H1 (cell line): Measurements from ENCODE around the gene GPX4. TPM values are rescaled to one million over a fixed set of nuclear protein-coding genes. Genes with fewer than 3 reads are reported as not detected.

Experiments used
- CTCF ChIA-PET: fragments of 300-600 bp; sonication (Branson Sonifier 250); formaldehyde crosslinking; loops from one replicate; lab custom pipeline; 2021; ENCODE audit not compliant: partially characterized antibody; lab: Charles Lee
- POLR2A ChIA-PET: fragments of 300-600 bp; sonication (Branson Sonifier 250); formaldehyde crosslinking; loops from one replicate; lab custom pipeline; 2021; ENCODE audit warnings: inconsistent platforms; ENCODE audit not compliant: partially characterized antibody; lab: Charles Lee
- DNase-seq, 2 experiments: peaks; one replicate each; pipeline versions ENCODE4 v3.0.0 to v3.0.0-alpha.2; 2010 to 2022; ENCODE audit warnings: low spot score in 2 of 2, low read depth in 1 of 2, mixed read lengths in 1 of 2
- FAIRE-seq: peaks from 2 replicates; lab custom pipeline; 2011; peaks lifted over from hg19 to GRCh38; lab: Jason Lieb, UNC
- H2AFZ ChIP-seq: 2 replicates; pipeline ENCODE4 v1.8.1; 2012; ENCODE audit warnings: low read length, inconsistent platforms
- H2AK5ac ChIP-seq: 2 replicates; pipeline ENCODE4 v1.6.1; 2013; ENCODE audit warnings: low read depth, low read length
- H2BK120ac ChIP-seq: replicated peaks from 2 replicates; pipeline ENCODE3; 2013; ENCODE audit warnings: low read depth, low read length, inconsistent platforms
- H2BK12ac ChIP-seq: 2 replicates; pipeline ENCODE4 v1.6.1; 2013; ENCODE audit warnings: low read depth, low read length
- H2BK15ac ChIP-seq: 2 replicates; pipeline ENCODE4 v1.6.1; 2013; ENCODE audit warnings: low read length
- H2BK20ac ChIP-seq: 2 replicates; pipeline ENCODE4 v1.6.1; 2013; ENCODE audit warnings: low read length
- H2BK5ac ChIP-seq: 2 replicates; pipeline ENCODE4 v1.6.1; 2013; ENCODE audit warnings: low read depth, low read length
- H3K14ac ChIP-seq: 2 replicates; pipeline ENCODE4 v1.6.1; 2013; ENCODE audit warnings: inconsistent platforms; ENCODE audit not compliant: insufficient read length
- H3K18ac ChIP-seq: 2 replicates; pipeline ENCODE4 v1.6.1; 2013; ENCODE audit warnings: low read length; ENCODE audit errors: extremely low read depth
- H3K23ac ChIP-seq: 2 replicates; pipeline ENCODE4 v1.6.1; 2013; ENCODE audit warnings: inconsistent platforms; ENCODE audit not compliant: insufficient read length
- H3K23me2 ChIP-seq: 2 replicates; pipeline ENCODE4 v1.6.1; 2013; ENCODE audit warnings: low read depth, low read length
- H3K27ac ChIP-seq: 2 replicates; pipeline ENCODE4 v1.6.1; 2011; ENCODE audit warnings: low read depth, low read length, inconsistent platforms
- H3K27me3 ChIP-seq, 4 experiments: replicated peaks in 1 of 4; 1 replicate in 1 of 4; 2 replicates in 3 of 4; pipeline versions ENCODE4 v1.6.1 to v1.8.1; 2011 to 2013; ENCODE audit warnings: low read length in 3 of 4, mild to moderate bottlenecking in 3 of 4, inconsistent platforms in 2 of 4, mixed read lengths in 2 of 4, moderate library complexity in 1 of 4; ENCODE audit not compliant: control insufficient read depth in 3 of 4, insufficient read depth in 3 of 4; ENCODE audit errors: extremely low read depth in 1 of 4
- H3K36me3 ChIP-seq, 4 experiments: 2 replicates each; pipeline versions ENCODE4 v1.6.1 to v1.8.1; 2011 to 2013; ENCODE audit warnings: mild to moderate bottlenecking in 4 of 4, low read length in 3 of 4, moderate library complexity in 2 of 4, control low read depth in 1 of 4, inconsistent platforms in 1 of 4; ENCODE audit not compliant: insufficient read depth in 4 of 4, control insufficient read depth in 2 of 4
- H3K4ac ChIP-seq: replicated peaks from 2 replicates; pipeline ENCODE3; 2013; ENCODE audit warnings: low read length, low read depth, mixed read lengths, inconsistent platforms; ENCODE audit not compliant: insufficient read length
- H3K4me1 ChIP-seq, 4 experiments: replicated peaks in 1 of 4; 1 replicate in 1 of 4; 2 replicates in 3 of 4; pipeline versions ENCODE4 v1.6.1 to v1.8.1; 2011 to 2013; ENCODE audit warnings: low read length in 3 of 4, inconsistent platforms in 2 of 4, mixed read lengths in 1 of 4; ENCODE audit not compliant: insufficient read depth in 4 of 4, control insufficient read depth in 3 of 4
- H3K4me2 ChIP-seq, 2 experiments: 2 replicates each; pipeline versions ENCODE4 v1.6.1 to v1.8.1; 2011 to 2013; ENCODE audit warnings: low read depth in 2 of 2, low read length in 2 of 2, control low read depth in 1 of 2, inconsistent platforms in 1 of 2, mild to moderate bottlenecking in 1 of 2; ENCODE audit not compliant: insufficient read depth in 1 of 2
- H3K4me3 ChIP-seq, 4 experiments: fragments of 200-600, 300-600 bp in 1 of 4; sonication (generic), shearing (Covaris generic), sonication (Bioruptor Twin) in 1 of 4; 2 replicates each; pipeline versions ENCODE4 v1.5.1 to v1.8.1; 2011 to 2016; ENCODE audit warnings: low read length in 4 of 4, low read depth in 3 of 4, control low read depth in 2 of 4, inconsistent platforms in 2 of 4, mild to moderate bottlenecking in 2 of 4, mixed read lengths in 1 of 4, moderate library complexity in 1 of 4; ENCODE audit not compliant: insufficient read depth in 2 of 4; ENCODE audit errors: extremely low read depth in 1 of 4
- H3K56ac ChIP-seq: replicated peaks from 2 replicates; pipeline ENCODE3; 2013; ENCODE audit warnings: low read depth, mild to moderate bottlenecking, mixed read lengths, low read length, inconsistent platforms; ENCODE audit not compliant: insufficient read length
- H3K79me1 ChIP-seq: 2 replicates; pipeline ENCODE4 v1.6.1; 2013; ENCODE audit warnings: low read depth, low read length, control low read depth
- H3K79me2 ChIP-seq, 2 experiments: 2 replicates each; pipeline versions ENCODE4 v1.6.1 to v1.8.1; 2012 to 2013; ENCODE audit warnings: low read length in 2 of 2, mild to moderate bottlenecking in 2 of 2, inconsistent platforms in 1 of 2; ENCODE audit not compliant: insufficient read depth in 2 of 2, control insufficient read depth in 1 of 2
- H3K9ac ChIP-seq, 4 experiments: replicated peaks in 1 of 4; 1 replicate in 1 of 4; 2 replicates in 3 of 4; pipeline versions ENCODE4 v1.6.1 to v1.8.1; 2011 to 2013; ENCODE audit warnings: low read depth in 3 of 4, low read length in 3 of 4, control low read depth in 2 of 4, mild to moderate bottlenecking in 2 of 4, moderate library complexity in 2 of 4, inconsistent platforms in 1 of 4; ENCODE audit errors: extremely low read depth in 1 of 4
- H3K9me3 ChIP-seq, 2 experiments: 2 replicates each; pipeline versions ENCODE4 v1.6.1 to v1.8.1; 2012 to 2013; ENCODE audit warnings: mild to moderate bottlenecking in 2 of 2, moderate library complexity in 2 of 2, control low read depth in 1 of 2, inconsistent platforms in 1 of 2, low read depth in 1 of 2, low read length in 1 of 2, mixed read lengths in 1 of 2; ENCODE audit not compliant: insufficient read depth in 2 of 2
- H4K20me1 ChIP-seq, 2 experiments: replicated peaks in 1 of 2; 2 replicates each; pipeline versions ENCODE3 to v1.8.1; 2011 to 2013; ENCODE audit warnings: inconsistent platforms in 2 of 2, low read length in 2 of 2, mild to moderate bottlenecking in 1 of 2; ENCODE audit not compliant: insufficient read depth in 2 of 2, control insufficient read depth in 1 of 2
- H4K5ac ChIP-seq: 2 replicates; pipeline ENCODE4 v1.6.1; 2013; ENCODE audit warnings: low read length, low read depth, mixed read lengths, inconsistent platforms; ENCODE audit not compliant: insufficient read length
- H4K8ac ChIP-seq: 2 replicates; pipeline ENCODE4 v1.8.0; 2013; ENCODE audit warnings: mild to moderate bottlenecking, moderate library complexity, low read length, inconsistent platforms; ENCODE audit not compliant: insufficient read depth; ENCODE audit errors: extremely low read depth
- H4K91ac ChIP-seq: replicated peaks from 2 replicates; pipeline ENCODE3; 2013; ENCODE audit warnings: low read length, mixed read lengths, inconsistent platforms; ENCODE audit not compliant: insufficient read length
- CREB1 ChIP-seq: IDR thresholded peaks from 2 replicates; pipeline ENCODE4 v1.6.1; 2012; ENCODE audit warnings: inconsistent platforms
- KDM4A ChIP-seq: IDR thresholded peaks from one replicate; pipeline ENCODE4 v1.7.1; 2012; ENCODE audit warnings: low read depth, mild to moderate bottlenecking, moderate library complexity, low read length, inconsistent platforms; ENCODE audit not compliant: severe bottlenecking
- KDM5A ChIP-seq: fragments of 200-600 bp; IDR thresholded peaks from 2 replicates; pipeline ENCODE4 v1.7.1; 2012; ENCODE audit warnings: mild to moderate bottlenecking, low read length, inconsistent platforms, mixed read lengths
- RNF2 ChIP-seq: fragments of 200-900, 300-1000 bp; sonication (generic); IDR thresholded peaks from 2 replicates; pipeline ENCODE4 v1.7.1; 2016; ENCODE audit warnings: borderline replicate concordance, low read depth, mild to moderate bottlenecking, antibody characterized with exemption, low read length; ENCODE audit not compliant: poor library complexity, severe bottlenecking; ENCODE audit errors: missing control alignments
- SP2 ChIP-seq: IDR thresholded peaks from 2 replicates; pipeline ENCODE4 v1.6.1; 2012; ENCODE audit warnings: mild to moderate bottlenecking, low read length, inconsistent platforms
- SRF ChIP-seq: IDR thresholded peaks from 2 replicates; pipeline ENCODE4 v1.6.1; 2011; ENCODE audit warnings: mild to moderate bottlenecking, low read depth, low read length, moderate library complexity
- TBP ChIP-seq: IDR thresholded peaks from 2 replicates; pipeline ENCODE4 v1.6.1; 2011; ENCODE audit warnings: low read depth, low read length, improper control_type of control experiment
- ZNF274 ChIP-seq: IDR thresholded peaks from 2 replicates; pipeline ENCODE4 v1.7.0; 2012; ENCODE audit warnings: low read length, borderline replicate concordance; ENCODE audit errors: extremely low read depth
- WGBS, 2 experiments: shearing (Covaris generic) in 1 of 2; methylation state at CpG; one replicate each; pipeline versions ENCODE4 v1.1.6 to v1.1.7; 2013 to 2015; ENCODE audit warnings: low lambda C conversion rate in 2 of 2, mixed read lengths in 2 of 2, inconsistent platforms in 1 of 2, low coverage in 1 of 2, missing lambda C conversion rate in 1 of 2; ENCODE audit not compliant: insufficient replicate concordance in 2 of 2, insufficient coverage in 1 of 2, insufficient read length in 1 of 2; ENCODE audit errors: extremely low coverage in 1 of 2, missing lambda C conversion rate in 1 of 2; 5-methylcytosine and 5-hydroxymethylcytosine counted together
- polyA plus RNA-seq, 7 experiments: library from polyadenylated mRNA; depleted of rRNA in 3 of 7; stranded (reverse) in 5 of 7; unstranded in 2 of 7; fragments of >200 nt in 5 of 7; fragments of 200-250 nt in 2 of 7; gene quantifications; 1 replicate in 5 of 7; 2 replicates in 1 of 7; 4 replicates in 1 of 7; pipeline versions ENCODE4 v1.2.1 to v1.2.3, GENCODE V29; 2011 to 2013; ENCODE audit warnings: missing spikeins in 2 of 7, mixed read lengths in 2 of 7
- total RNA-seq: library from RNA; stranded (reverse); fragmentation: NEBNext Ultra II Directional; extraction: Animal tissue kit (Norgen Biotek cat#: 25700); gene quantifications from 2 replicates; pipeline ENCODE4 v1.2.1, GENCODE V29; 2021
- TF ChIP-seq, protein P1 (sequence below): IDR thresholded peaks from 2 replicates; pipeline ENCODE4 v1.6.1; 2012; ENCODE audit warnings: low read length, inconsistent platforms

Gene GPX4
- total and polyA plus RNA-seq, 2 of the 8 experiments (the other 6 are each of a cell fraction or from before 2014, with no cell fraction given), result 342 to 693 TPM

DNA sequence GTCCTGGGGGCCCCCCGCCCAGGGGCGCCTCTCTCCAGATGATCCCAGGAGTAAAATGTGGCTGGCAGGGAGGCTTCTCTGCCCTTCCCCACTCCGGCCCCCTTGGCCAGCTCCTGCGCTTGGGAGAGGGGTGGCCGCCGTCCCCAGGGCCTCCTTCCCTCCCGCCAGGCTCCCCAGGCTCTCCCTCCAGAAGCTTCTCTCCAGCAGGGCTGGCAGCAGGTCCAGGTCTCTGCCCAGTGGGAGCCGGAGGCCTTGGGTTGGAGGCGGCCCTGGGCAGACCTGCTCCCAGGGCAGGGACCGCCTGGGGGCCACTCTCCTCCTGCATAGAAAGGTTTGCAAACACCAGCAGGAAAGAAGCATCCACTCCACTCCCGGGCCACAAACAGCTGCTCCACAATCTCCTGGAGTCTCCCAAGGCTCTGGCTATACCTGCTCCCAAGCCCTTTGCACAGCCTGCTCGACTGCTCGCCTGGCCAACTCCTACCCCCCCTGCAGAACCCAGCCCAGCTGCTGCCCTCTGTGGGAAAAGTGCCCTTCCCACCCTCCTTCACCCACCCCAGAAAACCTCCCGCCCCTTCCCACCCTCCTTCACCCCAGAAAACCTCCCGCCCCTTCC, 44.2 kb downstream of the GPX4 start:
- Histone ChIP-seq H3K9ac (no peak overlapping the region), H3K4me2 (no peak overlapping the region), H2BK20ac (no peak overlapping the region), H3K4ac (no peak overlapping the region), H3K27me3 (no peaks in the 10 kb centered on the region), H2BK15ac (no peak overlapping the region), H3K56ac (no peak overlapping the region), H3K4me1 (peaks cover 0 to 15% (median 7%) of the 10 kb centered on the region in 4 experiments; a peak in 5 of 7 replicates), H3K27ac (no peak overlapping the region), H3K4me3 (no peak overlapping the region), H4K8ac (no peak overlapping the region), H2BK120ac (no peak overlapping the region), H3K36me3 (peaks cover 0 to 17% (median under 1%) of the 10 kb centered on the region in 4 experiments; a peak in 2 of 8 replicates), H3K79me2 (no peaks in the 10 kb centered on the region), H3K23ac (no peak overlapping the region), H4K91ac (no peak overlapping the region), H2BK5ac (no peak overlapping the region), H2AK5ac (no peak overlapping the region), H2AFZ (no peak overlapping the region), H3K18ac (no peak overlapping the region), H3K23me2 (no peaks in the 10 kb centered on the region), H4K5ac (no peak overlapping the region), H3K14ac (no peak overlapping the region), H2BK12ac (no peak overlapping the region), H4K20me1 (no peaks in the 10 kb centered on the region), H3K79me1 (peaks cover 5% of the 10 kb centered on the region; the same call in 1 of the 2 replicates), H3K9me3 (no peaks in the 10 kb centered on the region)
- ChIA-PET POLR2A (interaction anchor here (0.9 to 1.7 kb wide), 3 partner anchors 12 to 97 kb away, joined by 3 to 4 read pairs (median 4); no protein-coding TSS in a partner anchor), CTCF (interaction anchor here (1.2 to 2.5 kb wide), 4 partner anchors 17 to 78 kb away, joined by 3 to 9 read pairs (median 4); no protein-coding TSS in a partner anchor)
- FAIRE-seq, result no peak
- 84% methylated on average over 11 of the region's 15 CpGs; no CpG with 5 or more reads in 1 of the 2 experiments for WGBS, 2 experiments
- no peak for DNase-seq
- no peak for TF ChIP-seq CREB1
- TF ChIP-seq TBP, result no peak
- TF ChIP-seq, protein P1, sequence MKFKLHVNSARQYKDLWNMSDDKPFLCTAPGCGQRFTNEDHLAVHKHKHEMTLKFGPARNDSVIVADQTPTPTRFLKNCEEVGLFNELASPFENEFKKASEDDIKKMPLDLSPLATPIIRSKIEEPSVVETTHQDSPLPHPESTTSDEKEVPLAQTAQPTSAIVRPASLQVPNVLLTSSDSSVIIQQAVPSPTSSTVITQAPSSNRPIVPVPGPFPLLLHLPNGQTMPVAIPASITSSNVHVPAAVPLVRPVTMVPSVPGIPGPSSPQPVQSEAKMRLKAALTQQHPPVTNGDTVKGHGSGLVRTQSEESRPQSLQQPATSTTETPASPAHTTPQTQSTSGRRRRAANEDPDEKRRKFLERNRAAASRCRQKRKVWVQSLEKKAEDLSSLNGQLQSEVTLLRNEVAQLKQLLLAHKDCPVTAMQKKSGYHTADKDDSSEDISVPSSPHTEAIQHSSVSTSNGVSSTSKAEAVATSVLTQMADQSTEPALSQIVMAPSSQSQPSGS, result no peak
- TF ChIP-seq KDM4A, result no peak
- TF ChIP-seq KDM5A, result no peak
- no peak for TF ChIP-seq ZNF274
- no peak for TF ChIP-seq SRF
- TF ChIP-seq RNF2, result no peak
- no peak for TF ChIP-seq SP2
